DOHH2 (cell line): ENCODE results near the gene ATP6V0B.

ENCODE experiments used
- CTCF ChIP-seq: fragments of 200-600 bp; sonication (generic); IDR thresholded peaks from one replicate; pipeline ENCODE4 v1.5.1; 2014; ENCODE audit warnings: antibody characterized with exemption, mild to moderate bottlenecking, low read depth, low read length; ENCODE audit not compliant: poor library complexity, severe bottlenecking
- EZH2phosphoT487 ChIP-seq: fragments of 200-600 bp; sonication (generic); IDR thresholded peaks from 2 replicates; pipeline ENCODE4 v1.6.1; 2017; ENCODE audit warnings: borderline replicate concordance, mild to moderate bottlenecking, antibody characterized with exemption, low read length, moderate library complexity, mixed read lengths

- TF ChIP-seq CTCF (no peak), EZH2phosphoT487 (no peak)
Measured at GRCh38 chr1:43994071-43994470, 19.3 kb downstream of the ATP6V0B start.
